ENCODE results near the gene CEACAM19. TPM values are rescaled to one million over a fixed set of nuclear protein-coding genes. Genes with fewer than 3 reads are reported as not detected.

Gene CEACAM19
- total and polyA plus RNA-seq, 8 donors: 0.58 to 17.0 (median 2.8) TPM

DNA sequence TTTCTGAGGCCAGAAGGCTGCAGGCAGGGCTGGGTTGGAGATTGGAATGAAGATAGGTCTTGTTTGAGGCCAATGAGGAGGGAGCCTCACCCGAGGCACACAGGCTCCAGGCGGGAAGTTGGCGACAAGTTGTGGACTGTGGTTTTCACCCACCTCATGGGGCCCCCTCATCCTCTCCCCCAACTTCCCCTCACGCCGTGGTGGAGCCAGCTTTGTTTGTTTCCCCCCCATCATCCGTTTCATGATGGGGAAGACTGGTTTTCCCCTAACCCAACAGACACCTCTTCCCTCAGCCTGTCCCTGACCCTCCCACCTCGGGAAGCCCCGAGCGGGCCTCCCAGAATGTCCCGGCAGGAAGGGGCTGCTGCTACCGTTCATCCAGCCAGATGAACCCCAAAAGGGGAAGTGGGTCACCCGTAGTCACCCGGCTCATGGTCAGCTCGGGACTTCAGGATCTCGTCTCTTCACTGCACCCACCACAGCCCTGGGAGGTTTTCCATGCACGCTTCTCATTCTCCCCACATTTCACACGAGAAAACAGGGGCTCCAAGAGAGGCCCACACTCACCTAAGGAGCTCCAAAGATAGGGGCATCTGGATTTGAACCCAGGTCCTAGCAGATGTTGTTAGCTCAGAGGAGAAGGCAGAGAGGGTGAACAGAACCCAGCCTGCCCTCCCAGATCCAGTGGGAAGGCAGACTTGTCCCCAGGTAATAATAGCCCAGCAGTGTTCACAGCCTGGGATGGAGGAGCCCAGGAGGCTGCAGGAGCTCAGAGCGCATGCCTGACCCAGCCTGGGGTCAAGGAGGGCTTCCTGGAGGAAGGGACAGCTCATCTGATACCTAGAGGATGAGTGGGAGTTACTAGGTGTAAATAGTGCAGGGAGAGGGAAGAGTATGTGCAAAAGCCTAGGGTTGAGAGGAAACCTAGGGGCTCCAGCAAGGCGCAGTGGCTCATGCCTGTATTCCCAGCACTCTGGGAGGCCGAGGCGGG, 51.1 kb downstream of the CEACAM19 start:
- Histone ChIP-seq H3K27ac (peak overlapping the region in 3 of 5 donors; percentile 6 to 28 (median 9)), H3K4me3 (no peak overlapping the region), H3K36me3 (no peaks in the 10 kb centered on the region), H3K4me1 (peaks cover 44 to 69% (median 50%) of the 10 kb centered on the region in 4 donors), H3K9me3 (no peaks in the 10 kb centered on the region), H3K27me3 (no peaks in the 10 kb centered on the region)
- intact Hi-C loops (cut with DNase I; ENCODE audit: low total_unique reads): loop anchor here (5.0 kb wide), 1 partner anchor 50 kb away; no protein-coding TSS in a partner anchor
- WGBS, 5 donors: 48 to 53% (median 49%) methylated on average over 19 to 21 of the region's 21 CpGs
- DNase-seq: peak in 1 of 2 donors; percentile 54
- TF ChIP-seq CTCF (IDR thresholded peaks at IDR 0.05) (no peak), EP300 (IDR thresholded peaks at IDR 0.05) (no peak), POLR2A (IDR thresholded peaks at IDR 0.05) (no peak), POLR2AphosphoS5 (IDR thresholded peaks at IDR 0.05) (no peak)

DNA sequence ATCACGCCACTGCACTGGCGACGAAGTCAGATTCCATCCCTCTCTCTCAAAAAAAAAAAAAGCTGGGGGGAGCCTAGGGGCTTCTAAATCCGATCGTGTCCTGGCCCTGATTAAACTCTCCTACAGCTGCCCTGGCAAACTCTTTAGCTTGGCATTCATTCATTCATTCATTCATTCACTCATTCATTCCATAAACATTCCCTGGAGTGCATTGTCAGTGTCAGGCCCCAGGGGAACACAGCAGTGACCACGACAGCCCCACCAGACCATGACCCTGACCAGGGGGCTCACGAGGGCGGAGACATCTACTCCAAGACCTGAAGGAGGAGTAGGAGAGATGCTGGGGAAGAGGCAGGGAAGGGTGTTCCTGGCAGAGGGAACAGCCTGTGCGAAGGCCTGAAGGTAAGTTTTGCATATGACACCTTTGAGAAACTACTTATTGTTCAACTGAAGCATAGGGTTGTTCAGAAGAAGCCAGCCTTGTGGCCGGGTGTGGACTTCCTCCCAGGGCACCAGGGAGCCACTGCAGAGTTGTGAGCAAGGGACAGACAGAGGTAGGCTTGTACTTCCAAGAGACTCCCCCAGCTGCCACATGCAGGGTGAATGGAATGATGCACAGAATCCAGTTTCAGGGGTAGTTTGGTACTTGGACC, 52.1 kb downstream of the CEACAM19 start:
- H3K36me3 ChIP-seq: no peaks in the 10 kb centered on the region
- H3K27me3 ChIP-seq: no peaks in the 10 kb centered on the region
- intact Hi-C loops (cut with DNase I; ENCODE audit: low total_unique reads): loop anchor here (5.0 kb wide), 1 partner anchor 49 kb away; no protein-coding TSS in a partner anchor
- TF ChIP-seq POLR2AphosphoS5 (IDR thresholded peaks at IDR 0.05) (no peak), CTCF (IDR thresholded peaks at IDR 0.05) (no peak), EP300 (IDR thresholded peaks at IDR 0.05) (no peak), POLR2A (IDR thresholded peaks at IDR 0.05) (no peak)
- DNase-seq: no peak
- H3K4me3 ChIP-seq: no peak overlapping the region
- H3K27ac ChIP-seq: peak overlapping the region in 4 of 5 donors; percentile 70 to 84 (median 76)
- no peaks in the 10 kb centered on the region for H3K9me3 ChIP-seq
- H3K4me1 ChIP-seq: peaks cover 36 to 64% (median 42%) of the 10 kb centered on the region in 4 donors
- WGBS, 5 donors: 51 to 69% (median 61%) methylated on average over 10 of the region's 10 CpGs

GRCh38 chr19:44723952-44724319, 52.7 kb downstream of the CEACAM19 start:
- Histone ChIP-seq H3K27ac (peak overlapping the region; percentile 60 to 84 (median 73)), H3K9me3 (no peaks in the 10 kb centered on the region), H3K36me3 (no peaks in the 10 kb centered on the region), H3K27me3 (no peaks in the 10 kb centered on the region), H3K4me3 (no peak overlapping the region), H3K4me1 (peaks cover 31 to 59% (median 37%) of the 10 kb centered on the region in 4 donors)
- WGBS, 5 donors: 9 to 15% (median 9%) methylated on average over 7 of the region's 7 CpGs
- intact Hi-C loops (cut with DNase I; ENCODE audit: low total_unique reads): loop anchor here (5.0 kb wide), 1 partner anchor 48 kb away; no protein-coding TSS in a partner anchor
- peak; percentile 86 to 93 for DNase-seq
- TF ChIP-seq CTCF (IDR thresholded peaks at IDR 0.05) (peak in 5 of 7 experiments; percentile 89 to 98 (median 97)), EP300 (IDR thresholded peaks at IDR 0.05) (no peak), POLR2AphosphoS5 (IDR thresholded peaks at IDR 0.05) (peak in 1 of 3 donors; percentile 83), POLR2A (IDR thresholded peaks at IDR 0.05) (no peak)

GRCh38 chr19:44725251-44725650, 54.0 kb downstream of the CEACAM19 start:
- peak in 2 of 3 donors; percentile 39 to 70 for TF ChIP-seq POLR2AphosphoS5 (IDR thresholded peaks at IDR 0.05)
- TF ChIP-seq CTCF (IDR thresholded peaks at IDR 0.05): no peak
- 11 to 29% (median 13%) methylated on average over 11 to 18 of the region's 18 CpGs for WGBS, 5 donors
- Histone ChIP-seq H3K27ac (peak overlapping the region; percentile 60 to 84 (median 73)), H3K27me3 (no peaks in the 10 kb centered on the region), H3K9me3 (no peaks in the 10 kb centered on the region), H3K4me1 (peaks cover 25 to 52% (median 31%) of the 10 kb centered on the region in 4 donors), H3K36me3 (no peaks in the 10 kb centered on the region), H3K4me3 (peak overlapping the region in 1 of 4 donors; percentile 23)
- intact Hi-C loops (cut with DNase I; ENCODE audit: low total_unique reads): no loop called here
- peak; percentile 83 to 89 for DNase-seq
